GM18499 (cell line): ENCODE measurements around the gene ATAD3B.
"Not testable (repeated sequence)": the region's sequence is repeated elsewhere in the genome, so short reads cannot be mapped to it uniquely, and the experiment has no call there.

Experiments used
- ATAC-seq: cut with Tn5 transposase; IDR thresholded peaks from one replicate; pipeline ENCODE4 v1.9.1; 2021; ENCODE audit warnings: moderate number of reproducible peaks; ENCODE audit not compliant: insufficient read depth, unreplicated experiment

The ATAD3B gene

GRCh38 chr1:1449099-1449739 lies 22.3 kb upstream of the ATAD3B start, which contains the start of gene ATAD3C:
Gene ATAD3C, plus strand, starts transcription at chr1:1449689. Its CDS starts 995 bp downstream, at chr1:1450684.
- no peak for ATAC-seq

GRCh38 chr1:1450616-1451015 lies 20.9 kb upstream of the ATAD3B start:
- not testable (repeated sequence) for ATAC-seq

- no peak for ATAC-seq
These were observed 19.7 kb upstream of the ATAD3B start for GRCh38 chr1:1451696-1452364.

- not testable (repeated sequence) for ATAC-seq
These were observed 19.2 kb upstream of the ATAD3B start for GRCh38 chr1:1452365-1452739.

- ATAC-seq, result no peak
These were observed 18.7 kb upstream of the ATAD3B start for GRCh38 chr1:1452882-1453281.

GRCh38 chr1:1454286-1455056 lies 17.1 kb upstream of the ATAD3B start:
- ATAC-seq, result not testable (repeated sequence)

- no peak for ATAC-seq
These were observed 16.1 kb upstream of the ATAD3B start for GRCh38 chr1:1455366-1455884.

- ATAC-seq, result not testable (repeated sequence)
These were observed 15.6 kb upstream of the ATAD3B start for GRCh38 chr1:1455934-1456333.

- not testable (repeated sequence) for ATAC-seq
These were observed 14.8 kb upstream of the ATAD3B start for GRCh38 chr1:1456683-1457255.

GRCh38 chr1:1459156-1459555 lies 12.4 kb upstream of the ATAD3B start:
- ATAC-seq, result not testable (repeated sequence)

- ATAC-seq, result not testable (repeated sequence)
These were observed 11.9 kb upstream of the ATAD3B start for GRCh38 chr1:1459711-1460110.

GRCh38 chr1:1460540-1461130 lies 10.9 kb upstream of the ATAD3B start:
- no peak for ATAC-seq

- ATAC-seq, result no peak
These were observed 9.7 kb upstream of the ATAD3B start for GRCh38 chr1:1461721-1462317.

- ATAC-seq, result no peak
These were observed 9.1 kb upstream of the ATAD3B start for GRCh38 chr1:1462318-1462966.

- no peak for ATAC-seq
These were observed 8.3 kb upstream of the ATAD3B start for GRCh38 chr1:1463312-1463711.

GRCh38 chr1:1468196-1468985 lies 3.2 kb upstream of the ATAD3B start:
- not testable (repeated sequence) for ATAC-seq

GRCh38 chr1:1470626-1471388 lies 758 bp upstream of the ATAD3B start:
- ATAC-seq, result no peak
